C4-2B (cell line): ENCODE measurements around the gene MAP6.

Source experiments
- CTCF ChIP-seq: fragments of 450-650 bp; conservative IDR thresholded peaks from 2 replicates; pipeline ENCODE4 v1.5.1; 2017; ENCODE audit warnings: mild to moderate bottlenecking
- ZFX ChIP-seq: fragments of 450-650 bp; IDR thresholded peaks from 2 replicates; pipeline ENCODE4 v1.6.1; 2017

DNA sequence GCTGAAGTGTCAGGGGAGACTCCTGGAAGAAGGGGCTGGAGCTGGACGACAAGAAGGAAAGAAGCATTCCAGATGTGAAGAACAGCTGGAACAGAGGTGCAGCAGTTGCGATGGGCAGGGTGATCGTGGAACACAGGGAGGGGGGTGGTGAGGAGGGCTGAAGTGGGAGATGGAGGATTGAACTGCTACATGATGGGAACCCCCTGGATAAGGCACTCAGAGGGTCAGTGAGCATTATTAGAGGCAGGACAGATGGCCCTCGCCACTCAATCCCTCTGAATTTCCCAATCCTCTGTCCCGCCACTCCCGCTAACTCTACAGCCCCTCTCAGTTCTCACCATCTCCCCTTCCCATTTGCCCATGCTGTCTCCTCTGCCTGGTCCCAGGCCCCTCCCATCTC is 92.8 kb downstream of the MAP6 start:
- TF ChIP-seq CTCF: no peak
- no peak for TF ChIP-seq ZFX
